ENCODE data around the gene DRAM1. TPM values are rescaled to one million over a fixed set of nuclear protein-coding genes. Genes with fewer than 3 reads are reported as not detected.
A peak's percentile ranks its signal among the peaks of the same experiment; 100 is the strongest.

DRAM1 gene
- total RNA-seq, 4 donors from 2014 or later, result 13.2 to 29.1 (median 21.2) TPM

DNA sequence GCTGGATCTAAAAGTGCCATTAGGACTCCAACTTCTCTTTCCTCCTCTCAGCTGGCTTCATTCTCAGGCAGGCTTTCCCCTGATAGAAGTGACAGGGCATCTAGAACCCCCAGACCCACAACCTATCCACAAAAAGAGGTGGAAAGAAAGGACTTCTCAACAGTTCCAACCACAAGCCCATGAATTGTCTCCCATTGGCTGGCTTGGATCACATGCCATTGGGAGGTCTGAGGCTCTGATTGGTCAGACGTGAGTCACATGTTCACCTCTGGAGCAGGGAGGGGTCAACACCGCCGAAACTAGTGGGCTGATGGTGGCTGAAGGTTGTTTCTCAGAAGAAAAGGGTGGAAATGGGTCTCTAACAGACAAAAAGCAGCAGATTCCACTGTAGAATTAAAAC lies 47.2 kb downstream of the DRAM1 start:
- no peak for ATAC-seq
- peak overlapping the region; percentile 32 to 75 (median 58) for H3K27ac ChIP-seq
- H3K4me1 ChIP-seq, result no peaks in the 10 kb centered on the region
- H3K9me3 ChIP-seq, result no peaks in the 10 kb centered on the region
- TF ChIP-seq POLR2A (IDR thresholded peaks at IDR 0.05) (no peak), POLR2AphosphoS5 (IDR thresholded peaks at IDR 0.05) (no peak), EP300 (IDR thresholded peaks at IDR 0.05) (no peak)
- TF ChIP-seq, protein P1, sequence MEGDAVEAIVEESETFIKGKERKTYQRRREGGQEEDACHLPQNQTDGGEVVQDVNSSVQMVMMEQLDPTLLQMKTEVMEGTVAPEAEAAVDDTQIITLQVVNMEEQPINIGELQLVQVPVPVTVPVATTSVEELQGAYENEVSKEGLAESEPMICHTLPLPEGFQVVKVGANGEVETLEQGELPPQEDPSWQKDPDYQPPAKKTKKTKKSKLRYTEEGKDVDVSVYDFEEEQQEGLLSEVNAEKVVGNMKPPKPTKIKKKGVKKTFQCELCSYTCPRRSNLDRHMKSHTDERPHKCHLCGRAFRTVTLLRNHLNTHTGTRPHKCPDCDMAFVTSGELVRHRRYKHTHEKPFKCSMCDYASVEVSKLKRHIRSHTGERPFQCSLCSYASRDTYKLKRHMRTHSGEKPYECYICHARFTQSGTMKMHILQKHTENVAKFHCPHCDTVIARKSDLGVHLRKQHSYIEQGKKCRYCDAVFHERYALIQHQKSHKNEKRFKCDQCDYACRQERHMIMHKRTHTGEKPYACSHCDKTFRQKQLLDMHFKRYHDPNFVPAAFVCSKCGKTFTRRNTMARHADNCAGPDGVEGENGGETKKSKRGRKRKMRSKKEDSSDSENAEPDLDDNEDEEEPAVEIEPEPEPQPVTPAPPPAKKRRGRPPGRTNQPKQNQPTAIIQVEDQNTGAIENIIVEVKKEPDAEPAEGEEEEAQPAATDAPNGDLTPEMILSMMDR (IDR thresholded peaks at IDR 0.05), result no peak
- no peak overlapping the region for H3K4me3 ChIP-seq
- no peaks in the 10 kb centered on the region for H3K27me3 ChIP-seq
- 90% methylated on average over 3 of the region's 3 CpGs; no CpG with 5 or more reads in 1 of the 2 donors for WGBS, 2 donors (ENCODE audit: low coverage in 1 of 2)
- peaks cover 0 to 27% of the 10 kb centered on the region in 2 donors for H3K36me3 ChIP-seq

DNA sequence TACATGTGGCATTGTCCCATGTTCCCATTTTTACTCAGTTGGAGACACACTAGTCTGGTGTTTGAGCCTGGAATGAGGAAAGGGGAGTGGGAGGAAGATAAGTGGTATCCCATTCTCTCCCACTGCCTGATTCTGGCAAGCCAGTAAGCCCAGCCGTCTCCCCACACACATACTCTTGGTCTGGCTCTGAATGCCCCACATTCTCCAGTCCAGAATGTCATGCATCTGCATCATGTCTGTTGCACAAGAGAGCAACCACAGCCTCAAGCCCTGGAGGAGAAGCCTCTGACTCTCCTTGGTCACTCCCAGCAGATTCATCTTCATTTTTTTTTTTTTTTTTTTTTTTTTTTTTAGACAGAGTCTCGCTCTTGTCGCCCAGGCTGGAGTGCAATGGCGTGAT lies 48.0 kb downstream of the DRAM1 start:
- H3K9me3 ChIP-seq, result no peaks in the 10 kb centered on the region
- H3K4me3 ChIP-seq, result no peak overlapping the region
- ATAC-seq, result peak; percentile 96
- 30 to 43% methylated on average over 1 of the region's 4 CpGs for WGBS, 2 donors (ENCODE audit: low coverage in 1 of 2)
- peak overlapping the region in 2 of 4 donors; percentile 31 to 71 for H3K27ac ChIP-seq
- H3K27me3 ChIP-seq, result no peaks in the 10 kb centered on the region
- no peaks in the 10 kb centered on the region for H3K4me1 ChIP-seq
- TF ChIP-seq POLR2AphosphoS5 (IDR thresholded peaks at IDR 0.05) (peak; percentile 15), POLR2A (IDR thresholded peaks at IDR 0.05) (no peak)
- H3K36me3 ChIP-seq, result peaks cover 0 to 27% of the 10 kb centered on the region in 2 donors

DNA sequence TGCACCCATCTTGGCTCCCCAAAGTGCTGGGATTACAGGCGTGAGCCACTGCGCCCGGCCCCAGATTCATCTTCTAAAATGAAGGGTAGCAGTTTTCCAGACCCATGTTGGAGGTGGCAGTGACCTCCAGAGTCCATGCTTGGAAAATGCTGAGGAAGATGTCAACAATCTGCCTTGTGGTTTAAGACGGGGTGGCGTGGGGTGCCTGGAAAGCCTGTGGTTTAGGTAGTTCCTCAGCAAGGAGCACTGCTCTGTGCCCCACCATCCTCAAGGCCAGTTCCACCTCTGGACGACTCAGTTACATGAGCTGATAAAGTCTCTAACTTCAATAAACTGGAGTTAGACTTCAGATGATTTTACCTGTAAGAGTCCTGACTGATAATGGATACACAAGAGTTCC lies 48.6 kb downstream of the DRAM1 start:
- Histone ChIP-seq H3K4me1 (no peaks in the 10 kb centered on the region), H3K9me3 (no peaks in the 10 kb centered on the region), H3K27ac (peak overlapping the region in 3 of 4 donors; percentile 54 to 74 (median 71)), H3K4me3 (no peak overlapping the region), H3K27me3 (no peaks in the 10 kb centered on the region), H3K36me3 (peaks cover 0 to 24% of the 10 kb centered on the region in 2 donors)
- TF ChIP-seq, protein P1 (IDR thresholded peaks at IDR 0.05), result no peak
- no peak for TF ChIP-seq POLR2A (IDR thresholded peaks at IDR 0.05)
- TF ChIP-seq POLR2AphosphoS5 (IDR thresholded peaks at IDR 0.05), result no peak
- TF ChIP-seq EP300 (IDR thresholded peaks at IDR 0.05), result no peak
- ATAC-seq, result no peak
- WGBS, 2 donors (ENCODE audit: low coverage in 1 of 2), result 57 to 62% methylated on average over 2 of the region's 6 CpGs

DNA sequence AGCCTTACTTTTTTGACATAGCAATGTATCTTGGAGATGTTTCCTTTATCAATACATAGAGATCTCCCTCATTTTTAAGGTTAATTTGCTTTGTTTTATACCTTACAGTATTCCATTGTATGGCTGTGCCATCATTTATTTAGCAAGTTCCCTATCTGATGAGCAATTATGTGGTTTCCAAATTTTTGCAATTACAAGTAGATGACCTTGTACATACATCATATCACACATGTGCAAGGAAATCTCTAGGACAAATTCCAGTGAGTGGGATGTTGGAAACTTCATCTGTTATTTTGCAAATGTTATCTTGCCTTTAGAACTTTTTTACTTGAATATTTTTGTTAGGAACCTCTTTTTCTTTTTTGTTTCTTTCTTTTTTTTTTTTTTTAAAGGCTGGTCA lies 49.7 kb downstream of the DRAM1 start:
- Histone ChIP-seq H3K4me1 (no peaks in the 10 kb centered on the region), H3K27ac (no peak overlapping the region), H3K9me3 (no peaks in the 10 kb centered on the region), H3K27me3 (no peaks in the 10 kb centered on the region), H3K36me3 (peaks cover 0 to 13% of the 10 kb centered on the region in 2 donors), H3K4me3 (no peak overlapping the region)
- no peak for ATAC-seq
- no peak for TF ChIP-seq POLR2AphosphoS5 (IDR thresholded peaks at IDR 0.05)
- TF ChIP-seq EP300 (IDR thresholded peaks at IDR 0.05), result no peak
- TF ChIP-seq, protein P1 (IDR thresholded peaks at IDR 0.05), result no peak

DNA sequence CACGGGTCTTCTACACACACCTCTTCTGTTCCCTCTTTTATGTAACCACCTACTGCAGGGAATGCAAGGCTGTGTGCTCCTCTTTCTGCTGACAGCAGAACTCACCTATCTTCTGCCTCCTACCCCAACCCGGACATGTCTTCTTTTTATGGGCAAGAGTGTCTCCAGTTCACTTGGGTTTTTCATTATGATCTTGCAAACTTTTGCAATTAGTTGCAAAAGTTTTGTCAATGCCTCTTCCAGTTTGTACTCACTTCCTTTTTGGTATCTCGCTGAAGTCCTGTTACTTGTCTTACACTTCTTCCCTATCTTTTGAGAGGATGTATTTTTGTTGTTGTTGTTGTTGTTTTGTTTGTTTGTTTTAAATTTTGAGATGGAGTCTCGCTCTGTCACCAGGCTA lies 50.6 kb downstream of the DRAM1 start:
- Histone ChIP-seq H3K27me3 (no peaks in the 10 kb centered on the region), H3K4me1 (no peaks in the 10 kb centered on the region), H3K27ac (peak overlapping the region in 2 of 4 donors; percentile 17 to 22), H3K36me3 (peaks cover 0 to 3% of the 10 kb centered on the region in 2 donors), H3K4me3 (no peak overlapping the region), H3K9me3 (no peaks in the 10 kb centered on the region)
- ATAC-seq, result no peak
- WGBS, 2 donors (ENCODE audit: low coverage in 1 of 2), result 83 to 90% methylated on average over 3 to 4 of the region's 4 CpGs
- no peak for TF ChIP-seq POLR2AphosphoS5 (IDR thresholded peaks at IDR 0.05)
- no peak for TF ChIP-seq EP300 (IDR thresholded peaks at IDR 0.05)
- TF ChIP-seq, protein P1 (IDR thresholded peaks at IDR 0.05), result no peak
- TF ChIP-seq POLR2A (IDR thresholded peaks at IDR 0.05), result no peak
